K562 treated with DMSO at 1 percent for 12 hours (cell line): Measurements from ENCODE around the gene LCTL. TPM values are rescaled to one million over a fixed set of nuclear protein-coding genes. Genes with fewer than 3 reads are reported as not detected.

Experiments used
- total RNA-seq: library from RNA; unstranded; fragments of 300-600 nt; gene quantifications from 2 replicates; pipeline ENCODE4 v1.2.3, GENCODE V29; 2022; ENCODE audit not compliant: insufficient read depth

The LCTL gene
- total RNA-seq: not detected in 2 replicates

GRCh38 chr15:66565741-66566144, at the start of gene LCTL:
Gene LCTL (minus strand): TSS chr15:66565998. CDS start chr15:66565365, 633 bp downstream.

GRCh38 chr15:66504563-66505429, 61.0 kb downstream of the LCTL start, which contains the start of the genes RPL4 and ZWILCH:
Gene RPL4 (minus strand): TSS chr15:66504855. CDS start chr15:66504790, 65 bp downstream.
Gene ZWILCH (plus strand): TSS chr15:66505326. CDS start chr15:66505339, 13 bp downstream.

Other genes starting within 250 kb of the LCTL start
- 8.9 and 18.0 TPM in 2 replicates for gene TIPIN, start 209.3 kb downstream of the LCTL start, total RNA-seq
- 43.3 and 75.0 TPM in 2 replicates for gene MAP2K1, start 179.1 kb downstream of the LCTL start, total RNA-seq
- 30.2 and 53.3 TPM in 2 replicates for gene SNAPC5, start 68.2 kb downstream of the LCTL start, total RNA-seq
- gene RPL4, start 61.1 kb downstream of the LCTL start, total RNA-seq: 4,735 and 4,925 TPM in 2 replicates
- gene ZWILCH, start 60.7 kb downstream of the LCTL start, total RNA-seq: 12.4 and 45.9 TPM in 2 replicates
- 10.3 and 15.2 TPM in 2 replicates for gene SMAD6, start 136.2 kb upstream of the LCTL start, total RNA-seq